AG09319 (cell line): ENCODE data around the gene DNAH8.

Experiments
- DNase-seq: peaks from one replicate; pipeline ENCODE4 v3.0.0-alpha.2; 2010; ENCODE audit warnings: low read depth; ENCODE audit errors: extremely low read depth
- CTCF ChIP-seq: IDR thresholded peaks from 2 replicates; pipeline ENCODE4 v1.5.1; 2011; ENCODE audit warnings: low read depth, mild to moderate bottlenecking, inconsistent platforms, low read length, moderate library complexity

DNAH8 gene

GRCh38 chr6:39060467-39061160 lies 345.5 kb downstream of the DNAH8 start:
- no peak for DNase-seq

GRCh38 chr6:39061182-39061581 lies 346.1 kb downstream of the DNAH8 start:
- no peak for DNase-seq
- no peak for TF ChIP-seq CTCF

More at GRCh38 chr6:39060467-39061160, 345.5 kb downstream of the DNAH8 start:
- TF ChIP-seq CTCF, result no peak

GRCh38 chr6:39061588-39061987 lies 346.5 kb downstream of the DNAH8 start:
- no peak for DNase-seq

DNA sequence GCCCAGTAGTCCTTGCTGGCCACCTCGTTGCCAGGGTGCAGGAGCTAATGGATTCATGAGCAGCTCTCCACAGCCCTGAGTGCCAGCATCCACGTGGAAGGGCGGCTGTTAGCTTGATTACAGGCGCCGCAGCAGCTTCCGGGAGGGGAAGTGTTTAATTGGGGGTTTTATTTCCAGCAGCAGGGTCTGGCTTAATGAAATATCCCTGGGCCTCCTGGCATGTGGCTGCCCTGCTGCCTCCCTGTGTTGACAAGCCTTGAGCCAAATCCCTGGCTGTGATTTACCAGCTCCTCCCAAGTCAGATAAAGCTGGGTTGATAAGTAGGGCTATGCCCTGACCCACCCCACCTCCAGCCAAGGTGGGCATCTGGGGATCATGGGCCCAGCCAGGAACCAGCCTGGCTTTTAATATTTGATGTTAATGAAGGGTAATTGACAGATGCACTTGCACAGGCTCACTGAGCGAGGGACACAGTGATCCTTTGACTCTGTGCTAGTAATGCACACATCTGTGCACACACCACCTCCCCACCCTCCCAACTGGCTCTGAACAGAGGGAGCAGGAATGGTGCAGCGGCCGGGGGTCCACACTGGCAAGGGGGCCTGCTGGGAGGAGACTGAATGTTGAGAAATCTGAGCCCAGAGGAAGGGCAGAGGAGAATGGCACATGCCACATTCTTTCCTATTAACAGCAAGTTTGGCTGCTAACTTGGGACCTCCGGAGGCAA lies 347.1 kb downstream of the DNAH8 start:
- no peak for TF ChIP-seq CTCF
- DNase-seq, result no peak

More at GRCh38 chr6:39061588-39061987, 346.5 kb downstream of the DNAH8 start:
- no peak for TF ChIP-seq CTCF

DNA sequence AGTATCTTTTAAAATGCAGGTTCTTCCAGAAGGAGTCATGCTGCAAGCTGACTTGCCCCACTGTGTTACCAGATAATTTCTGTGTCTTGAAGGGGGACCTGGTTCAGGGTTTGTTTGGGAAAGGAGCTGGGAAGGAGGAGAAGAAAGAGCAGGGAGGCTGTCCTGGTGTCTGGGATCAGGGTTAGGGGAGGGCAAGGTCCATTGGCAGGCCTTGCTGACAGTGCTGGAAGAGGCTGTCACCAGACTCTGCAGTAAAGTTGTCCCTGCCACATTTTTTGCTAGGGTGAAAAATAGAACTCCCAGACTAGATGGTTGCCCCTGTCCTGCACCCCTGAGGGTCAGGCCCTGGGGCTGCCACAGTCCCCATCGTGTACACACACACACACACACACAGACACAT lies 348.4 kb downstream of the DNAH8 start:
- no peak for DNase-seq
- no peak for TF ChIP-seq CTCF

DNA sequence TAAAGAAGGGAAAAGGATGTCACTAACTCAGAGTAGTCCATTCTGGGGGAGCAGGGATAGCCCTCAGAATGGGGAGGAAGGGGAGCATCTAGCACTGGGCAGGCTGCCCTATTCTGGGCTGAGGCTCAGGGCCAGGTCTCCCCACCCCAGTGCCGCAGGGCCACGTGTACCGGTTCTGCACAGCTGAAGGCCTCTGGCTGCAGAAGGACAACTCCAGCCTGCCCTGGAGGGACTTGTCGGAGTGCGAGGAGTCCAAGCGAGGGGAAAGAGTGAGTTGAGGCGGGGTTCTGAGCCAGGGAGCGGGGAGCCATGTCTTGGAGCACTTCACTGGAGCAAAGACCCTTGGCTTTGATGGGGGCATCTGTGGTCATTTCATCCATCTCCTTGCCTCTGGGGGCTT lies 350.4 kb downstream of the DNAH8 start:
- no peak for DNase-seq
- no peak for TF ChIP-seq CTCF

DNA sequence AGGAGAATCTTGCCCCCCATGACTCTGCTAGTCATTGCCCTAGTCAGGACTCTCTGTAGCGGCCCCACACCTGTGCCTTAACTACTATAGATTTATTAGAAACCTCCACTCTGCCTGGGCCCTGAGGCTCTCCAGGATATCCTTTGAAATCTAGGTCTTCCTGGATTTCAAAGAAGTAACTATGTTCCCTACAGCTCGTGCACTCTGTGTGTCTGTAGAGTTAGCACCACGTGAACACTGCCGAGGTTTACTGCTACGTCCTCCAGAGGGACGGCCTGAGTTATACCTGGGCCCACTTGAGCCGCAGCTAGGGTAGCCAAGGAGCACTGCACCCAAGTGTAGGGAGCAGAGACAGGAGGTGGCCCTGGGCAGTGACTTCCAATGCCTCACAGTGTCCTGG lies 353.3 kb downstream of the DNAH8 start:
- no peak for TF ChIP-seq CTCF
- DNase-seq, result no peak
